Tibial nerve (tissue), 3 donors: Measurements from ENCODE around the gene PTPRJ.

Experiments
- CTCF ChIP-seq, 5 experiments: fragments of 200-600 bp in 3 of 5; fragments of 450-650 bp in 2 of 5; sonication (generic) in 3 of 5; IDR thresholded peaks; one replicate each; pipeline ENCODE4 v1.5.1; 2016 to 2019; ENCODE audit warnings: antibody characterized with exemption in 5 of 5, mild to moderate bottlenecking in 3 of 5, moderate library complexity in 2 of 5
- POLR2A ChIP-seq, 2 donors: fragments of 450-650 bp; IDR thresholded peaks; one replicate each; pipeline ENCODE4 v1.6.1; 2017; ENCODE audit warnings: antibody characterized with exemption in 2 of 2, mild to moderate bottlenecking in 2 of 2, moderate library complexity in 2 of 2

- TF ChIP-seq POLR2A (IDR thresholded peaks at IDR 0.05) (no peak), CTCF (IDR thresholded peaks at IDR 0.05) (no peak)
These were observed 24.8 kb downstream of the PTPRJ start for GRCh38 chr11:48005136-48005535.
